Esophagus muscularis mucosa (tissue), 4 donors: ENCODE measurements around the gene RSU1.

Experiments
- EP300 ChIP-seq: sonication (generic); formaldehyde crosslinking; IDR thresholded peaks from one replicate; pipeline ENCODE4 v1.6.1; 2017; ENCODE audit warnings: antibody characterized with exemption
- POLR2A ChIP-seq: fragments of 450-650 bp; IDR thresholded peaks from one replicate; pipeline ENCODE4 v1.6.1; 2017; ENCODE audit warnings: antibody characterized with exemption, moderate library complexity, mild to moderate bottlenecking, low read depth
- POLR2AphosphoS5 ChIP-seq, 2 donors: sonication (generic); formaldehyde crosslinking; IDR thresholded peaks; one replicate each; pipeline ENCODE4 v1.6.1; 2017; ENCODE audit warnings: antibody characterized with exemption in 2 of 2
- TF ChIP-seq, protein P1 (sequence below), 3 experiments: fragments of 200-600 bp in 2 of 3; fragments of 450-650 bp in 1 of 3; sonication (generic) in 2 of 3; IDR thresholded peaks; one replicate each; pipeline ENCODE4 v1.5.1; 2017 to 2019; ENCODE audit warnings: antibody characterized with exemption in 3 of 3, mild to moderate bottlenecking in 2 of 3, moderate library complexity in 1 of 3

DNA sequence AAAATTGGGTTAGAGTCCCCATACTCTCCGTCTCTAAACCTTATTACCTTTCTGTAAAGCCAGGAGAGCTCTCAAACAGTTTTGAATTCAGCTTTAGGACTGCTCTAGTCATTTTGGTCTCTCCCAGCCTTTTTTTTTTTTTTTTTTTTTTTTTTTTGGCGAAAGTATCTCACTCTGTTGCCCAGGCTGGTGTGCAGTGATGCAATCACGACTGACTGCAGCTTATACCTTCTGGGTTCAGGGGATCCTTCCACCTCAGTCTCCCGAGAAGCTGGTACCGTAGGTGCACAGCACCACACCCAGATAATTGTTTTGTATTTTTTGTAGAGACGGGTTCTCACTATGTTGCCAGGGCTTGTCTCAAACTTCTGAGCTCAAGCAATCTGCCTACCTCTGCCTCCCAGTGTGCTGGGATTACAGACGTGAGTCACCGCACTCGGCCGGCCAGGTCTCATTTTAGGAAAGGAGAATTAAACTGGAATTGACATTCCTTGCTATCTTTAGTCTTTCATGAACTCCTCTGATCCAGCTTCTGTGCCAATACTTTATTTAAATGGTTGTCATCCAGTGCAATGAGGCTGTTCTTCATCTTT, 31.4 kb upstream of the RSU1 start:
- TF ChIP-seq POLR2A (no peak), POLR2AphosphoS5 (IDR thresholded peaks at IDR 0.05) (no peak), EP300 (no peak)
- TF ChIP-seq, protein P1, sequence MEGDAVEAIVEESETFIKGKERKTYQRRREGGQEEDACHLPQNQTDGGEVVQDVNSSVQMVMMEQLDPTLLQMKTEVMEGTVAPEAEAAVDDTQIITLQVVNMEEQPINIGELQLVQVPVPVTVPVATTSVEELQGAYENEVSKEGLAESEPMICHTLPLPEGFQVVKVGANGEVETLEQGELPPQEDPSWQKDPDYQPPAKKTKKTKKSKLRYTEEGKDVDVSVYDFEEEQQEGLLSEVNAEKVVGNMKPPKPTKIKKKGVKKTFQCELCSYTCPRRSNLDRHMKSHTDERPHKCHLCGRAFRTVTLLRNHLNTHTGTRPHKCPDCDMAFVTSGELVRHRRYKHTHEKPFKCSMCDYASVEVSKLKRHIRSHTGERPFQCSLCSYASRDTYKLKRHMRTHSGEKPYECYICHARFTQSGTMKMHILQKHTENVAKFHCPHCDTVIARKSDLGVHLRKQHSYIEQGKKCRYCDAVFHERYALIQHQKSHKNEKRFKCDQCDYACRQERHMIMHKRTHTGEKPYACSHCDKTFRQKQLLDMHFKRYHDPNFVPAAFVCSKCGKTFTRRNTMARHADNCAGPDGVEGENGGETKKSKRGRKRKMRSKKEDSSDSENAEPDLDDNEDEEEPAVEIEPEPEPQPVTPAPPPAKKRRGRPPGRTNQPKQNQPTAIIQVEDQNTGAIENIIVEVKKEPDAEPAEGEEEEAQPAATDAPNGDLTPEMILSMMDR (IDR thresholded peaks at IDR 0.05): no peak
